Measurements from ENCODE around the gene CCDC167.

- no peak for TF ChIP-seq CTCF (IDR thresholded peaks at IDR 0.05)
- no peak for TF ChIP-seq POLR2A (IDR thresholded peaks at IDR 0.05)
These were observed 32.4 kb upstream of the CCDC167 start for GRCh38 chr6:37532122-37532521.

All from esophagus squamous epithelium (tissue), 4 donors.